WERI-Rb-1 (cell line): ENCODE data around the gene GPR176.

Experiments
- DNase-seq: peaks from one replicate; pipeline ENCODE4 v3.0.0-alpha.2; 2020
- H3K27ac ChIP-seq: fragments of 250-450 bp; sonication (Bioruptor Pico); 2 replicates; pipeline ENCODE4 v1.5.1; 2020; ENCODE audit warnings: mild to moderate bottlenecking, moderate library complexity
- H3K27me3 ChIP-seq: fragments of 250-450 bp; sonication (Bioruptor Pico); 2 replicates; pipeline ENCODE4 v1.5.1; 2021; ENCODE audit warnings: mild to moderate bottlenecking, low read depth, moderate library complexity; ENCODE audit not compliant: insufficient read depth, severe bottlenecking
- H3K36me3 ChIP-seq: fragments of 250-450 bp; sonication (Bioruptor Pico); 2 replicates; pipeline ENCODE4 v1.5.1; 2020; ENCODE audit warnings: mild to moderate bottlenecking, moderate library complexity
- H3K4me3 ChIP-seq: 2 replicates; pipeline ENCODE4 v1.5.1; 2011; ENCODE audit warnings: low read depth, mild to moderate bottlenecking, control low read depth, low read length
- H3K9me3 ChIP-seq: fragments of 250-450 bp; sonication (Bioruptor Pico); 2 replicates; pipeline ENCODE4 v1.5.1; 2021; ENCODE audit warnings: mild to moderate bottlenecking, moderate library complexity; ENCODE audit not compliant: severe bottlenecking
- CTCF ChIP-seq: IDR thresholded peaks from 2 replicates; pipeline ENCODE4 v1.5.1; 2011; ENCODE audit warnings: low read depth, mild to moderate bottlenecking, control low read depth, inconsistent platforms, low read length

Gene GPR176

GRCh38 chr15:39914977-39915376, 5.1 kb downstream of the GPR176 start:
- peaks cover 9% of the 10 kb centered on the region for H3K27me3 ChIP-seq
- no peak for DNase-seq
- H3K27ac ChIP-seq = no peak overlapping the region
- H3K36me3 ChIP-seq = no peaks in the 10 kb centered on the region
- no peaks in the 10 kb centered on the region for H3K9me3 ChIP-seq
- TF ChIP-seq CTCF = no peak
- H3K4me3 ChIP-seq = no peak overlapping the region

GRCh38 chr15:39909007-39909406, 11.1 kb downstream of the GPR176 start:
- Histone ChIP-seq H3K27me3 (no peaks in the 10 kb centered on the region), H3K27ac (no peak overlapping the region), H3K9me3 (no peaks in the 10 kb centered on the region), H3K36me3 (no peaks in the 10 kb centered on the region), H3K4me3 (no peak overlapping the region)
- no peak for TF ChIP-seq CTCF
- no peak for DNase-seq

DNA sequence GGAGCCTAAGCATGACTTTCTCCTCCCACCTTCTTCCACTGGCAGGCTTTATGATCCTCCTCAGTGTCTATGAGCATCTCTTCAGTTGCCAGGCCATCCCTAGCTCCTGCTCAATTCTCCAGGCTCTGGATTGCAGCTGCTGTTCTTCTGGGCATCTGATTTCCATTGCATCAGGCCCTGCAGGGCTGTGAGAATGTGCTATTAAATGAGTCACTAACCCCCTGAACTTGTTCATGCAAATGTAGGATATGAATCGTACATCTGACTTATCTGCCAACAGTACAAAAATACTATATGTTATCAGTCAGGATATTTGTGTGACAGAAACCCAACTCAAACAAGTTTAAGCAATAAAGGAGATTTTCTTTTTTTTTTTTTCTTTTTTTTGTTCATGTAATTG, 11.9 kb downstream of the GPR176 start:
- Histone ChIP-seq H3K9me3 (no peaks in the 10 kb centered on the region), H3K36me3 (no peaks in the 10 kb centered on the region), H3K27me3 (no peaks in the 10 kb centered on the region), H3K4me3 (no peak overlapping the region), H3K27ac (no peak overlapping the region)
- no peak for TF ChIP-seq CTCF
- no peak for DNase-seq

GRCh38 chr15:39907216-39907615, 12.8 kb downstream of the GPR176 start:
- TF ChIP-seq CTCF = no peak
- Histone ChIP-seq H3K27ac (no peak overlapping the region), H3K9me3 (no peaks in the 10 kb centered on the region), H3K4me3 (no peak overlapping the region), H3K36me3 (no peaks in the 10 kb centered on the region), H3K27me3 (no peaks in the 10 kb centered on the region)
- DNase-seq = no peak

DNA sequence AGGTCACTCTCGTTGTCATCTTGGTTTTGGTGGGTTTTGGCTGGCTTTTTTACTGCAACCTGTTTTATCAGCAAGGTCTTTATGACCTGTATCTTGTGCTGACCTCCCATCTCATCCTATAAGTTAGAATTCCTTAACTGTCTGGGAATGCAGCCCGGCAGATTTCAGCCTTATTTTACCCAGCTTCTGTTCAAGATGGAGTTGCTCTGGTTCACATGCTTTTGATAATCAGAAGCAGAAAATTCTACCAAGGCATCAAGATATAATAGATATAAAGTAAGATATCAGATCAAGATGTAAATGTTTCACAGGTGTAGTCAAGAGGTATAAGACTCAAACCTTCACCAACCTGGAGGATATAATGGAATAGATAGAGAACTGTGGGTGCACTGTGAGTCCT, 16.0 kb downstream of the GPR176 start:
- H3K27me3 ChIP-seq = no peaks in the 10 kb centered on the region
- TF ChIP-seq CTCF = no peak
- no peaks in the 10 kb centered on the region for H3K36me3 ChIP-seq
- DNase-seq = no peak
- H3K4me3 ChIP-seq = no peak overlapping the region
- no peaks in the 10 kb centered on the region for H3K9me3 ChIP-seq
- H3K27ac ChIP-seq = no peak overlapping the region

GRCh38 chr15:39898317-39898716, 21.7 kb downstream of the GPR176 start:
- no peak for TF ChIP-seq CTCF
- Histone ChIP-seq H3K36me3 (no peaks in the 10 kb centered on the region), H3K27ac (no peak overlapping the region), H3K4me3 (no peak overlapping the region), H3K9me3 (no peaks in the 10 kb centered on the region), H3K27me3 (no peaks in the 10 kb centered on the region)
- no peak for DNase-seq
